Smooth muscle cell (in vitro differentiated cells): Measurements from ENCODE around the gene CAPN14. TPM values are rescaled to one million over a fixed set of nuclear protein-coding genes. Genes with fewer than 3 reads are reported as not detected.

Experiments
- DNase-seq: peaks from one replicate; lab custom pipeline; 2025; ENCODE audit not compliant: unreplicated experiment; lab: John Stamatoyannopoulos, UW
- H2AFZ ChIP-seq: fragments of 200-600 bp; sonication (generic); 2 replicates; pipeline ENCODE4 v1.6.0; 2016; ENCODE audit warnings: antibody characterized with exemption, low read depth, mild to moderate bottlenecking
- H3F3A ChIP-seq: fragments of 200-600 bp; sonication (generic); 2 replicates; pipeline ENCODE4 v1.6.0; 2017; ENCODE audit warnings: antibody characterized with exemption, low read depth
- H3K27ac ChIP-seq: fragments of 200-600 bp; sonication (generic); 2 replicates; pipeline ENCODE4 v1.5.1; 2016; ENCODE audit warnings: low read depth, mild to moderate bottlenecking
- H3K27me3 ChIP-seq: fragments of 200-600 bp; sonication (generic); 2 replicates; pipeline ENCODE4 v1.6.1; 2016; ENCODE audit warnings: low read depth, mild to moderate bottlenecking
- H3K36me3 ChIP-seq: fragments of 200-600 bp; sonication (generic); 2 replicates; pipeline ENCODE4 v1.5.1; 2016; ENCODE audit warnings: low read depth
- H3K4me1 ChIP-seq: fragments of 200-600 bp; sonication (generic); 2 replicates; pipeline ENCODE4 v1.5.1; 2016; ENCODE audit warnings: low read depth
- H3K4me2 ChIP-seq: fragments of 200-600 bp; sonication (generic); 2 replicates; pipeline ENCODE4 v1.6.0; 2016; ENCODE audit warnings: mild to moderate bottlenecking
- H3K4me3 ChIP-seq: fragments of 200-600 bp; sonication (generic); 2 replicates; pipeline ENCODE4 v1.5.1; 2016; ENCODE audit warnings: mild to moderate bottlenecking
- H3K79me2 ChIP-seq: fragments of 200-600 bp; sonication (generic); 2 replicates; pipeline ENCODE4 v1.6.0; 2016; ENCODE audit warnings: low read depth, mild to moderate bottlenecking
- H3K9ac ChIP-seq: fragments of 200-600 bp; sonication (generic); 2 replicates; pipeline ENCODE4 v1.6.0; 2016; ENCODE audit warnings: low read depth
- H3K9me3 ChIP-seq: fragments of 200-600 bp; sonication (generic); replicated peaks from 2 replicates; pipeline ENCODE4 v1.5.1; 2016; ENCODE audit warnings: low read depth
- H4K20me1 ChIP-seq: fragments of 200-600 bp; sonication (generic); 2 replicates; pipeline ENCODE4 v1.6.0; 2016; ENCODE audit warnings: low read depth
- CTCF ChIP-seq: fragments of 200-600 bp; sonication (generic); IDR thresholded peaks from 2 replicates; pipeline ENCODE4 v1.5.1; 2017; ENCODE audit warnings: borderline replicate concordance, mild to moderate bottlenecking, antibody characterized with exemption; ENCODE audit not compliant: insufficient read depth, poor library complexity, severe bottlenecking
- WGBS: methylation state at CpG from one replicate; pipeline ENCODE4 v1.1.7; 2016; ENCODE audit warnings: low lambda C conversion rate; 5-methylcytosine and 5-hydroxymethylcytosine counted together
- polyA plus RNA-seq: library from polyadenylated mRNA; unstranded; fragments of >200 nt; fragmentation: Nextera tagmentation; extraction: Ambion mirVana; gene quantifications from 2 replicates; pipeline ENCODE4 v1.2.1, GENCODE V29; 2016
- total RNA-seq: library from RNA; depleted of rRNA; stranded (reverse); fragments of >200 nt; gene quantifications from 2 replicates; pipeline ENCODE4 v1.2.3, GENCODE V29; 2014

Gene CAPN14
- total and polyA plus RNA-seq, 2 experiments from 2014 or later = 0.13 to 0.55 TPM

DNA sequence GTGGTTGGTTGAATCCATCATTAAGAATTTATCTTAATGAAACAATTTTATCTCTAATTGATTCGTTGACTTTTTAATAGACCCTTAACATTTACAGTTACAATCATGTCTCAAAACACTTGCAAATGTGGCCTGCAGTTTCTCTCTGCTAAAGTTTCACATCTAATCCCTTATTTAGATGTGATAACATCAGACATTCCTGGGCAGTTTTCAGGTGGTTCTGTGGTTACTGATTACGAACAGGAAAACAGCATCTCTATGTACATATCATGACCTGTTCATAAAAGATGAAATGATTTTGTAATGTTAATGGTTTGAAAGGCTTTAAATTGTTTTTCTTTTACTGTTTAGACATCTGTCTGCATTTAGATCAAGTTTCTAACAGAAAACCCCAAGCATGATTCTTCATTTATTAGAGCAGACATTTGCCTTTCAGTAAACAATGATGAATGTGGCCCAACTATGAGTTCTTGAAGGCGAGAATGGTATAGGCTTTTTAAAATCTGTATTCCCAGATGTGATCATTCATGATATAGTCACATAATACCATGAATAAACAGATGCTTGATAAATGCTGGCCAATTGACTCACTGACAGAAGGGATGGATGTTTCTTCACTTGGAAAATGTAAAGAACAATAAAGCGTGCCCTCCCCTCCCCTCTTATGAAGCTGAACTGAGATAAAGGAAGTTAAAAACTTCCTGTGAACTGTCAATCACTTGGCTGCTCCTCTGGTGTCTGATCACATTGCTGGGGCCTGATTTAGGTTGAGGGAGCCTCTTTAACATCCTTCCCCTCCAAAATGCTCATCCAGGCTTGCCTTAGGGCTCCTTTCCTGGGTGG, 3.5 kb downstream of the CAPN14 start:
- TF ChIP-seq CTCF = no peak
- H3K9me3 ChIP-seq = no peaks in the 10 kb centered on the region
- H3K4me1 ChIP-seq = no peaks in the 10 kb centered on the region
- no peak for DNase-seq
- H2AFZ ChIP-seq = no peak overlapping the region
- peaks cover 4% of the 10 kb centered on the region for H3F3A ChIP-seq
- H3K4me3 ChIP-seq = no peak overlapping the region
- H3K4me2 ChIP-seq = peak overlapping the region; percentile 41
- 17% methylated on average over 4 of the region's 4 CpGs for WGBS
- H3K36me3 ChIP-seq = no peaks in the 10 kb centered on the region
- H3K79me2 ChIP-seq = no peaks in the 10 kb centered on the region
- H3K9ac ChIP-seq = no peak overlapping the region
- H3K27me3 ChIP-seq = no peaks in the 10 kb centered on the region
- H4K20me1 ChIP-seq = no peaks in the 10 kb centered on the region
- peak overlapping the region; percentile 29 for H3K27ac ChIP-seq

- Histone ChIP-seq H3K4me3 (no peak overlapping the region), H3K27me3 (no peaks in the 10 kb centered on the region), H2AFZ (no peak overlapping the region), H3K79me2 (no peaks in the 10 kb centered on the region), H3F3A (peaks cover 4% of the 10 kb centered on the region), H3K4me1 (peaks cover 5% of the 10 kb centered on the region), H3K27ac (peak overlapping the region; percentile 29), H3K36me3 (no peaks in the 10 kb centered on the region), H3K9ac (no peak overlapping the region), H3K4me2 (peak overlapping the region; percentile 41), H3K9me3 (no peaks in the 10 kb centered on the region), H4K20me1 (no peaks in the 10 kb centered on the region)
- TF ChIP-seq CTCF = no peak
- no peak for DNase-seq
- whole genome bisulfite sequencing = 46% methylated on average over 9 of the region's 9 CpGs
Measured at GRCh38 chr2:31212659-31213600, 4.4 kb downstream of the CAPN14 start.

DNA sequence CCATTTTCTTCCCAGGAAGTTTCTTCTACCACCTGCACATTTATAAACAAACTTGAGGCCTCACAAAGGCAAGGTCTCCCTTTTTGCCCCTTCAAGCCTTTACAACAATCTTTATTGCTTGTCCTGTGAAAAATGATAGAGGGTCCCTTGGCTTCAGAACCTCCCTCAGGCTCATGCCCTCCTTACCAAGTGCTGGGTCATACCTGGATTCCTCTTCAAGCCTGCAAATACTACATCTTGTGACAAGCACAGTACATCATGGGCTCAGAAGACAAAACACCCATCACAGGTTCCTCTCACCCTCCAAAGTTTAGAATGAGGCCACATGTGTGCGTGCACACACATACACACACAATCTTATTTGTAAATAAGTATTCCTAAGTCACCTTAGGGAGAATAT, 9.1 kb downstream of the CAPN14 start:
- H3K36me3 ChIP-seq = no peaks in the 10 kb centered on the region
- no peak for DNase-seq

More for the DNA sequence above, 9.1 kb downstream of the CAPN14 start:
- Histone ChIP-seq H3K27ac (no peak overlapping the region), H4K20me1 (no peaks in the 10 kb centered on the region), H3K9me3 (no peaks in the 10 kb centered on the region), H3F3A (no peaks in the 10 kb centered on the region), H3K4me2 (no peak overlapping the region), H3K4me1 (peaks cover 10% of the 10 kb centered on the region), H3K4me3 (no peak overlapping the region), H3K79me2 (no peaks in the 10 kb centered on the region), H3K9ac (no peak overlapping the region), H2AFZ (no peak overlapping the region), H3K27me3 (peaks cover 10% of the 10 kb centered on the region)
- WGBS = 100% methylated on average over 1 of the region's 1 CpG
- TF ChIP-seq CTCF = no peak
